ENCODE measurements around the gene NRXN3. TPM values are rescaled to one million over a fixed set of nuclear protein-coding genes. Genes with fewer than 3 reads are reported as not detected.
A peak's percentile ranks its signal among the peaks of the same experiment; 100 is the strongest.

NRXN3 gene
- total and polyA plus RNA-seq, 2 experiments from 2014 or later: 5.7 to 7.1 TPM

GRCh38 chr14:78440356-78440894 is 270.3 kb downstream of the NRXN3 start:
- TF ChIP-seq EZH2 (IDR thresholded peaks at IDR 0.05; ENCODE audit: borderline replicate concordance) (no peak), EZH2phosphoT487 (IDR thresholded peaks at IDR 0.05; ENCODE audit: low read depth, severe bottlenecking, unreplicated experiment) (no peak)
- TF ChIP-seq, protein P1, sequence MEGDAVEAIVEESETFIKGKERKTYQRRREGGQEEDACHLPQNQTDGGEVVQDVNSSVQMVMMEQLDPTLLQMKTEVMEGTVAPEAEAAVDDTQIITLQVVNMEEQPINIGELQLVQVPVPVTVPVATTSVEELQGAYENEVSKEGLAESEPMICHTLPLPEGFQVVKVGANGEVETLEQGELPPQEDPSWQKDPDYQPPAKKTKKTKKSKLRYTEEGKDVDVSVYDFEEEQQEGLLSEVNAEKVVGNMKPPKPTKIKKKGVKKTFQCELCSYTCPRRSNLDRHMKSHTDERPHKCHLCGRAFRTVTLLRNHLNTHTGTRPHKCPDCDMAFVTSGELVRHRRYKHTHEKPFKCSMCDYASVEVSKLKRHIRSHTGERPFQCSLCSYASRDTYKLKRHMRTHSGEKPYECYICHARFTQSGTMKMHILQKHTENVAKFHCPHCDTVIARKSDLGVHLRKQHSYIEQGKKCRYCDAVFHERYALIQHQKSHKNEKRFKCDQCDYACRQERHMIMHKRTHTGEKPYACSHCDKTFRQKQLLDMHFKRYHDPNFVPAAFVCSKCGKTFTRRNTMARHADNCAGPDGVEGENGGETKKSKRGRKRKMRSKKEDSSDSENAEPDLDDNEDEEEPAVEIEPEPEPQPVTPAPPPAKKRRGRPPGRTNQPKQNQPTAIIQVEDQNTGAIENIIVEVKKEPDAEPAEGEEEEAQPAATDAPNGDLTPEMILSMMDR (IDR thresholded peaks at IDR 0.05; ENCODE audit: poor library complexity): no peak
- H3K9me2 ChIP-seq (replicated peaks; ENCODE audit: insufficient read depth): no peaks in the 10 kb centered on the region
- H3K79me2 ChIP-seq: no peaks in the 10 kb centered on the region
- H4K20me1 ChIP-seq (ENCODE audit: insufficient read depth, poor library complexity, severe bottlenecking): no peaks in the 10 kb centered on the region
- no peak overlapping the region for H3K4me2 ChIP-seq
- no peaks in the 10 kb centered on the region for H3K9me3 ChIP-seq (ENCODE audit: low read depth)
- no peaks in the 10 kb centered on the region for H3K4me1 ChIP-seq (ENCODE audit: insufficient read depth)
- H3K4me3 ChIP-seq: no peak overlapping the region
- DNase-seq (ENCODE audit: low spot score): no peak
- no peak overlapping the region for H2AFZ ChIP-seq
- no peaks in the 10 kb centered on the region for H3K27me3 ChIP-seq
- H3K27ac ChIP-seq: no peak overlapping the region
- no peaks in the 10 kb centered on the region for H3K36me3 ChIP-seq (replicated peaks; ENCODE audit: insufficient read depth, low read depth)
- WGBS (ENCODE audit: low lambda C conversion rate, missing lambda C conversion rate): 56% methylated on average over 7 of the region's 7 CpGs

GRCh38 chr14:78443834-78444233 is 273.7 kb downstream of the NRXN3 start:
- no peaks in the 10 kb centered on the region for H3K9me2 ChIP-seq (replicated peaks; ENCODE audit: insufficient read depth)
- H3K27ac ChIP-seq: no peak overlapping the region
- H3K4me3 ChIP-seq: no peak overlapping the region
- DNase-seq (ENCODE audit: low spot score): no peak
- H3K4me2 ChIP-seq: no peak overlapping the region
- TF ChIP-seq EZH2phosphoT487 (IDR thresholded peaks at IDR 0.05; ENCODE audit: low read depth, severe bottlenecking, unreplicated experiment): no peak
- no peak for TF ChIP-seq EZH2 (IDR thresholded peaks at IDR 0.05; ENCODE audit: borderline replicate concordance)
- TF ChIP-seq, protein P1 (IDR thresholded peaks at IDR 0.05; ENCODE audit: poor library complexity): no peak
- no peaks in the 10 kb centered on the region for H3K27me3 ChIP-seq
- no peaks in the 10 kb centered on the region for H3K9me3 ChIP-seq (ENCODE audit: low read depth)
- no peaks in the 10 kb centered on the region for H3K79me2 ChIP-seq
- H3K36me3 ChIP-seq (replicated peaks; ENCODE audit: insufficient read depth, low read depth): no peaks in the 10 kb centered on the region
- no peaks in the 10 kb centered on the region for H4K20me1 ChIP-seq (ENCODE audit: insufficient read depth, poor library complexity, severe bottlenecking)
- H2AFZ ChIP-seq: no peak overlapping the region
- no peaks in the 10 kb centered on the region for H3K4me1 ChIP-seq (ENCODE audit: insufficient read depth)

DNA sequence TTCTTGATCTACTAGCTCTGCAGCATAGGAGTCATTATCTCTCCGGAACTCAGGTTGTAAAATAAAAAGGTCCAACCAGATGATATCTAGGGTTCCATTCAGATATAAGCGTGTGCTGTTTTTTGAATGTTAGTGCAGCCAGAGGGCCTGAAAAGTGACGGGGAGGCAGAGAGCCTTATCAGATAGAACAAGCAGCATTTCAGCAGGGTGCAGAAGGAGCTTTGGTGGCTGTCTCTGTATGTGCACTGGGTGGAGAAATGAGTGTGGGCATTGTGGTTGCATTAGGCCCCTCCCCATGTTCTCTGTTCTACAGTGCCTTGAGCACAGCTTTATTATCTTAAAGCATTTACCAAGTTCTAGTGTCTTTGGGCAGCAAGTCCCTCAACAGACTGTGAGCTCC is 275.1 kb downstream of the NRXN3 start:
- no peak overlapping the region for H3K4me2 ChIP-seq
- no peaks in the 10 kb centered on the region for H3K79me2 ChIP-seq
- 74% methylated on average over 3 of the region's 3 CpGs for WGBS (ENCODE audit: low lambda C conversion rate, missing lambda C conversion rate)
- no peak overlapping the region for H3K4me3 ChIP-seq
- no peaks in the 10 kb centered on the region for H3K27me3 ChIP-seq
- H3K9me3 ChIP-seq (ENCODE audit: low read depth): no peaks in the 10 kb centered on the region
- H3K27ac ChIP-seq: no peak overlapping the region
- no peaks in the 10 kb centered on the region for H3K4me1 ChIP-seq (ENCODE audit: insufficient read depth)
- no peaks in the 10 kb centered on the region for H3K36me3 ChIP-seq (replicated peaks; ENCODE audit: insufficient read depth, low read depth)
- TF ChIP-seq EZH2phosphoT487 (IDR thresholded peaks at IDR 0.05; ENCODE audit: low read depth, severe bottlenecking, unreplicated experiment): no peak
- TF ChIP-seq, protein P1 (IDR thresholded peaks at IDR 0.05; ENCODE audit: poor library complexity): no peak
- no peak for TF ChIP-seq EZH2 (IDR thresholded peaks at IDR 0.05; ENCODE audit: borderline replicate concordance)
- no peaks in the 10 kb centered on the region for H4K20me1 ChIP-seq (ENCODE audit: insufficient read depth, poor library complexity, severe bottlenecking)
- H3K9me2 ChIP-seq (replicated peaks; ENCODE audit: insufficient read depth): no peaks in the 10 kb centered on the region
- H2AFZ ChIP-seq: no peak overlapping the region
- no peak for DNase-seq (ENCODE audit: low spot score)

DNA sequence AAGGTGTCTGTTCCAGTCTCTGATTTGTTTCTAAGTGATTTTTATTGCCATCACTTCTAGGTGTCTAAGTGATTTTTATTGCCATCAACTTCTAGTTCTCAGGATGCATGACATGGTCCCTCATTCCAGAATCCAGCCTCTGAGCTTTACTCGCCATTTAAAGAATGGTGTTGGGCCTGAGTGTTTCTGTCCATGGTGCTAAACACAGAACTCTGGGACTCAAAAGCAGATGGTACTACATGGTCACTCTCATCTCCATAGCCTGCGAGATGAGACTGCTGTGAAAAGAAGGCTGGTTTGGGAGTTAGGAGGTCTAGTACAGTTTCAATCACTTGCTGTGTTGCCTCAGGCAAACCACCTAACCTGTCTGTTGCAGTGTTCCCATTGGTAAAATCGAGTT is 276.6 kb downstream of the NRXN3 start:
- Histone ChIP-seq H3K4me3 (no peak overlapping the region), H3K9me3 (ENCODE audit: low read depth) (no peaks in the 10 kb centered on the region), H3K27me3 (no peaks in the 10 kb centered on the region), H3K4me1 (ENCODE audit: insufficient read depth) (no peaks in the 10 kb centered on the region), H3K36me3 (replicated peaks; ENCODE audit: insufficient read depth, low read depth) (no peaks in the 10 kb centered on the region), H2AFZ (no peak overlapping the region), H3K79me2 (no peaks in the 10 kb centered on the region), H4K20me1 (ENCODE audit: insufficient read depth, poor library complexity, severe bottlenecking) (no peaks in the 10 kb centered on the region), H3K9me2 (replicated peaks; ENCODE audit: insufficient read depth) (no peaks in the 10 kb centered on the region), H3K27ac (no peak overlapping the region), H3K4me2 (no peak overlapping the region)
- DNase-seq (ENCODE audit: low spot score): peak; percentile 43
- WGBS (ENCODE audit: low lambda C conversion rate, missing lambda C conversion rate): 27% methylated on average over 3 of the region's 3 CpGs
- TF ChIP-seq EZH2phosphoT487 (IDR thresholded peaks at IDR 0.05; ENCODE audit: low read depth, severe bottlenecking, unreplicated experiment): no peak
- TF ChIP-seq, protein P1 (IDR thresholded peaks at IDR 0.05; ENCODE audit: poor library complexity): no peak
- TF ChIP-seq EZH2 (IDR thresholded peaks at IDR 0.05; ENCODE audit: borderline replicate concordance): no peak
